ENCODE results near the gene RAB40B. TPM values are rescaled to one million over a fixed set of nuclear protein-coding genes. Genes with fewer than 3 reads are reported as not detected.

RAB40B gene
- total and polyA plus RNA-seq, 8 donors: 3.4 to 15.8 (median 6.5) TPM

- WGBS, 2 donors: 93 to 94% methylated on average over 35 to 36 of the region's 36 CpGs
- DNase-seq: peak in 2 of 6 donors; percentile 50 to 63
- TF ChIP-seq CTCF (IDR thresholded peaks at IDR 0.05): no peak
These were observed 39.6 kb downstream of the RAB40B start for GRCh38 chr17:82658796-82659452.

GRCh38 chr17:82658331-82658730, 40.2 kb downstream of the RAB40B start:
- DNase-seq (peak in 2 of 6 donors; percentile 46), FAIRE-seq (no peak), ATAC-seq (no peak)
- no peak for TF ChIP-seq CTCF (IDR thresholded peaks at IDR 0.05)
- Histone ChIP-seq H3K4me1 (no peaks in the 10 kb centered on the region), H3K4me3 (no peak overlapping the region), H3K36me3 (no peaks in the 10 kb centered on the region), H3K9me3 (no peaks in the 10 kb centered on the region), H3K27ac (no peak overlapping the region), H3K27me3 (no peaks in the 10 kb centered on the region)
- intact Hi-C loops (cut with DNase I): loop anchor here in 1 of 3 donors (10.0 kb wide), 1 partner anchor 116 kb away; no protein-coding TSS in a partner anchor
- 94 to 95% methylated on average over 23 of the region's 23 CpGs for WGBS, 2 donors

More at GRCh38 chr17:82658796-82659452, 39.6 kb downstream of the RAB40B start:
- intact Hi-C loops (cut with DNase I): loop anchor here in 1 of 3 donors (10.0 kb wide), 1 partner anchor 116 kb away; no protein-coding TSS in a partner anchor
- Histone ChIP-seq H3K36me3 (no peaks in the 10 kb centered on the region), H3K4me3 (no peak overlapping the region), H3K27ac (no peak overlapping the region), H3K4me1 (no peaks in the 10 kb centered on the region), H3K27me3 (no peaks in the 10 kb centered on the region), H3K9me3 (no peaks in the 10 kb centered on the region)
- FAIRE-seq (no peak), ATAC-seq (no peak)

GRCh38 chr17:82657926-82658325, 40.6 kb downstream of the RAB40B start:
- intact Hi-C loops (cut with DNase I): loop anchor here in 1 of 3 donors (10.0 kb wide), 1 partner anchor 117 kb away; no protein-coding TSS in a partner anchor
- H3K27ac ChIP-seq: no peak overlapping the region
- TF ChIP-seq CTCF (IDR thresholded peaks at IDR 0.05): no peak
- H3K27me3 ChIP-seq: no peaks in the 10 kb centered on the region
- ATAC-seq: no peak
- H3K4me3 ChIP-seq: no peak overlapping the region
- H3K36me3 ChIP-seq: no peaks in the 10 kb centered on the region
- no peaks in the 10 kb centered on the region for H3K4me1 ChIP-seq
- no peaks in the 10 kb centered on the region for H3K9me3 ChIP-seq
- FAIRE-seq: no peak
- WGBS, 2 donors: 93 to 95% methylated on average over 19 of the region's 19 CpGs
- DNase-seq: peak in 1 of 6 donors; percentile 65

- intact Hi-C loops (cut with DNase I): loop anchor here in 1 of 3 donors (10.0 kb wide), 1 partner anchor 119 kb away; no protein-coding TSS in a partner anchor
- H3K27me3 ChIP-seq: no peaks in the 10 kb centered on the region
- H3K27ac ChIP-seq: no peak overlapping the region
- FAIRE-seq: no peak
- peak in 1 of 6 donors; percentile 24 for DNase-seq
- no peak overlapping the region for H3K4me3 ChIP-seq
- ATAC-seq: no peak
- H3K36me3 ChIP-seq: no peaks in the 10 kb centered on the region
- no peaks in the 10 kb centered on the region for H3K4me1 ChIP-seq
- 88 to 90% methylated on average over 16 of the region's 16 CpGs for WGBS, 2 donors
- no peaks in the 10 kb centered on the region for H3K9me3 ChIP-seq
- TF ChIP-seq CTCF (IDR thresholded peaks at IDR 0.05): no peak
These were observed 42.2 kb downstream of the RAB40B start for GRCh38 chr17:82656266-82656665.

GRCh38 chr17:82655523-82655922, 43.0 kb downstream of the RAB40B start:
- no peaks in the 10 kb centered on the region for H3K9me3 ChIP-seq
- H3K4me1 ChIP-seq: no peaks in the 10 kb centered on the region
- WGBS, 2 donors: 72 to 77% methylated on average over 13 of the region's 13 CpGs
- intact Hi-C loops (cut with DNase I): loop anchor here in 1 of 3 donors (10.0 kb wide), 1 partner anchor 119 kb away; no protein-coding TSS in a partner anchor
- DNase-seq: peak in 1 of 6 donors; percentile 54
- no peak overlapping the region for H3K4me3 ChIP-seq
- peak overlapping the region in 1 of 4 donors; percentile 54 for H3K27ac ChIP-seq
- TF ChIP-seq CTCF (IDR thresholded peaks at IDR 0.05): no peak
- no peaks in the 10 kb centered on the region for H3K27me3 ChIP-seq
- H3K36me3 ChIP-seq: no peaks in the 10 kb centered on the region
- no peak for FAIRE-seq
- no peak for ATAC-seq
